ENCODE measurements around the gene YPEL2.

Gene YPEL2

DNA sequence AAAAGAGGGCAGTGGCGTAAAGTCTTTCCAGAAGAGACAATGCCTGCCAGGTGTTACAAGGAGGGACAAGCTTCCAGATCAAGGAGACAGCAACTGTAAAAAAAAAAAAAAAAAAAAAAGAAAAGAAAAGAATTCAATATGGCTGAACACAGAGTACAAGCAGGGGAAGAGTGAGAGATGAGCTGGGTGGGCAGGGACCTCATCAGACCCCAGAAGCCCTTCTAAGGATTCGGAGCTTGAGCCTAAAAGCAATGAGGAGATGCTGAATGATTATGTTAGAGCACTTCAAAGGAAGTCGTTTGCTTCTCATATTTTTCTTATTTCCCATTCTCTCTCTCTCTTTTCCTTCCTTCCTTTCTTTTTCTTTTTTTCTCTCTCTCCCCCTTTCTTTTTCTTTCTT is 103.0 kb downstream of the YPEL2 start:
- DNase-seq (ENCODE audit: low spot score): no peak

DNA sequence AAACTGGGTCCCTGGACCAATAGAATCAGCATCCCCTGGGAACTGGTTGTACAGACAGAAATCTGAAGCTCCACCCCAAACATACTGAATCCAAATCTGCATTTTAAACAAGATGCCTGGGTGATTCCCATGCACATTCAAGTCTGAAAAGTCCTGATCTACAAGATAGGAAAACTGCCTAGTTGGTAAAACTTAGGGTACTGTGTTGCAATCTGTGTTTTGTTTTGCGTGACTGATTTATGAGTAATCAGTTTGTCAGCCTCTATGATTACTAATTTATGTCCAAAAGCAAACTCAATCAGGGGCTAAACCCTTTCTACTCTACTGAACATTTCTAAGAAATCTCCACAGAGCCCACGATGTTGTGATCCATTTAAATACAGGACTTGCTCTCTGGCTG is 103.8 kb downstream of the YPEL2 start:
- no peak for DNase-seq (ENCODE audit: low spot score)

- DNase-seq (ENCODE audit: low spot score): no peak
Measured at GRCh38 chr17:59436900-59437299, 105.4 kb downstream of the YPEL2 start.

DNA sequence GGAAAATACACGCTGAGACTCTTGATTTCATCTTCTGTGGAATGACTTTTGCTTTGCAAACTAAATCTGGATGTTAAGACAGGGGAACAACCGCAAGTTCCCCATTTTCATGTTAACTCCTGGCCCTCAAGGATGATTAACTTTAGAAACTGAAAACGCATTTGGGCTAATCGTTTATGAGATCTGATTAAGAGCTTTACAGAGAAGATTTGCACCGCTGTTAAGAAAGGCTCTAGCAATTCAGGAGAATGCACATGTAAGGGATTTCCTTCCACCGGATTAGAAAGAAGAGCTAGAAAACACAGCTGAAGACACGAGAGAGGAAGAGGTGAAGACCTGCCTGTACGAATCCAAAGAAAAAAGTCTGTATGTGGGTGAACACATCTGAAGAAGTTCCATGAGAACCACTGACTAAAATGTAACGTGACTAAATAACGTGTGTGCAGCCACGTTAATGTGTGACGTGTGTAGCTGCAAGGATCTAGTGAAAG is 106.4 kb downstream of the YPEL2 start:
- DNase-seq (ENCODE audit: low spot score): no peak

- DNase-seq (ENCODE audit: low spot score): no peak
Measured at GRCh38 chr17:59439262-59439661, 107.8 kb downstream of the YPEL2 start.

DNA sequence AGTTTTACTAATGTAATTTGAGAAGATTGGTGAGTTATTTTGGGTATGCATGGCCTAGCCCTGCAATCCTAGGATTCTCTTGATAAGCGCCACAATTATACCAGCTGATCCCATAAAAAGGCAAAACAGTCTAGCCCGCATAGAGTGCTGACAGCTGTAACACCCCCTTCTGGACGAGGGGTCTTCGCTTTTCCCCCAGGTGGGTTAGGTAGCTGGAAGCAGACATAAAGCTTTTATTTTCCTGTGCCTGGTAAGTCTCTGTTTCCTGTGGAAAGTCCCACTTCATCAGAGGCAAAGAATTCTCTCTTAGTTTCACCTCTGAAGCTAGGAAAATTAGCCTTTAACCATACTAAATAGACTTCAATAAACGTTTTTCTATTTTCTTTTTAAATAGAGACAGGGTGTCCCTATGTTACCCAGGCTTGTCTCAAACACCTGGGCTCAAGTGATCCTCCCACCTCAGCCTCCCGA is 108.3 kb downstream of the YPEL2 start:
- no peak for DNase-seq (ENCODE audit: low spot score)

- peak; percentile 88 for DNase-seq (ENCODE audit: low spot score)
Measured at GRCh38 chr17:59440757-59441463, 109.5 kb downstream of the YPEL2 start.

DNA sequence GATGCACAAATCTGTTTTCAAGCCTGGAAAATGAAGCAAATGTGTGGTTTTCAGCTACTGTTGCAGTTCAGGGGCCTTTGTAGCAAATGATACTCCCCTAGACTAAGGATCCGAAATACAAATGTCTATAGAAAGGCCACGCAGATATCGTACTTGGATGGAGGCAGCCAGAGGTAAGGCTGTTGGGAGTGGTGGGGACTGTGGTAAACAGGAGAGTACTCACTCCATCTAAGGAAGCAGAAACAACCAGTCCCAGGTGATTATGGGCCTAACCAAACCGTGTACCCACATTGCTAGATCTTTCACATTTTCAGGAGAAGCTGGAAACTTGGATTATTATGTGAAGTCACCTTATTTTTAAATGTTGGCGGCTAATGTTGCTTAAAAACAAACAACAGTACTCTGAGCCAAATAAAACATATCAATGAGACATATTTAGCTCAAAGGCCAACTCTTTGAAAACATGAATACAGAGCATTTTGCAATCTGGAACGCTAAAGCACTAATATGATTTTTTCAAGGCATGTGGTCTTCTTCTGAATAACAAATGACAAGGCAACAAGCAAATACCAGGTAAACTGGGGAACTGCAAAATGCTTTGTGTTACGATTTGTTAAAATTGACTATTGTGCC is 110.1 kb downstream of the YPEL2 start:
- DNase-seq (ENCODE audit: low spot score): no peak

- no peak for DNase-seq (ENCODE audit: low spot score)
Measured at GRCh38 chr17:59443106-59443505, 111.7 kb downstream of the YPEL2 start.
